ENCODE results near the gene CFL2. TPM values are rescaled to one million over a fixed set of nuclear protein-coding genes. Genes with fewer than 3 reads are reported as not detected.

CFL2 gene
- total and polyA plus RNA-seq, 11 donors: 381 to 1,097 (median 556) TPM

DNA sequence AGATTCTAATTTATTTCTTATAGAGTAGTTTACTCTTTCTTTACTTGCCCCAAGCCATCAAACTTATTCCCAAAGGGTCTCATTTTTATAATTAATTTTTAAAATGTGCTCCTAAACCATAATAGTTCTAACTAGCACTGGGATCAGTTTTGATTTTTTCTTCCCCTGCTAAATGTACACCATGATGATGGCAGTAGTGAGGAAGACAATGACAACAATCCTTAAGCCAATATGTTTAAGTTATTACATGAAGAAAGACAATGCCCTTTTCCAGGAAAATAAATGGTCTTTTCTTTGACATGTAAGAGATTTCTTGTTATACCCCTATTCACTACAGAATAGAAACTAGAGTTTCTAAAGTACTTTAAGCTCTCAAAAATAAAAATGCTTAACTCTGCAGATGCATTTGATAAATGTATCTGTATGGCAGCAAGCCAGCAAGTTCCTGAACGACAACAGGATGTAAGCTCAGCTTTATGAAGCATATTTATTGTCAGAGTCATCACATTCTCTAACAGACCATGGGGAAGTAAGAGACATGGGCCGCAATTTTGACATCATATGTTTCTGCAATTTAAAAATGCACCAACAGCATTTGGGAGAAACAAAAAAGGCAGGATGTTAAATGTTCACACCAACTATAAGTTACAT is 48.5 kb downstream of the CFL2 start:
- Histone ChIP-seq H3K4me3 (no peak overlapping the region), H3K9me3 (peaks cover 0 to 16% (median 0%) of the 10 kb centered on the region in 12 donors), H3K4me1 (peaks cover 0 to 25% (median 0%) of the 10 kb centered on the region in 12 donors), H3K27me3 (no peaks in the 10 kb centered on the region), H3K27ac (peak overlapping the region in 5 of 12 donors; percentile 3 to 93 (median 45)), H3K36me3 (no peaks in the 10 kb centered on the region)
- intact Hi-C loops (cut with DNase I): no loop called here
- peak in 3 of 4 donors; percentile 51 to 72 (median 64) for ATAC-seq
- TF ChIP-seq, protein P1, sequence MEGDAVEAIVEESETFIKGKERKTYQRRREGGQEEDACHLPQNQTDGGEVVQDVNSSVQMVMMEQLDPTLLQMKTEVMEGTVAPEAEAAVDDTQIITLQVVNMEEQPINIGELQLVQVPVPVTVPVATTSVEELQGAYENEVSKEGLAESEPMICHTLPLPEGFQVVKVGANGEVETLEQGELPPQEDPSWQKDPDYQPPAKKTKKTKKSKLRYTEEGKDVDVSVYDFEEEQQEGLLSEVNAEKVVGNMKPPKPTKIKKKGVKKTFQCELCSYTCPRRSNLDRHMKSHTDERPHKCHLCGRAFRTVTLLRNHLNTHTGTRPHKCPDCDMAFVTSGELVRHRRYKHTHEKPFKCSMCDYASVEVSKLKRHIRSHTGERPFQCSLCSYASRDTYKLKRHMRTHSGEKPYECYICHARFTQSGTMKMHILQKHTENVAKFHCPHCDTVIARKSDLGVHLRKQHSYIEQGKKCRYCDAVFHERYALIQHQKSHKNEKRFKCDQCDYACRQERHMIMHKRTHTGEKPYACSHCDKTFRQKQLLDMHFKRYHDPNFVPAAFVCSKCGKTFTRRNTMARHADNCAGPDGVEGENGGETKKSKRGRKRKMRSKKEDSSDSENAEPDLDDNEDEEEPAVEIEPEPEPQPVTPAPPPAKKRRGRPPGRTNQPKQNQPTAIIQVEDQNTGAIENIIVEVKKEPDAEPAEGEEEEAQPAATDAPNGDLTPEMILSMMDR (IDR thresholded peaks at IDR 0.05): no peak
- no peak for TF ChIP-seq POLR2A (IDR thresholded peaks at IDR 0.05)
- WGBS, 4 donors: 31 to 38% (median 37%) methylated on average over 2 of the region's 2 CpGs
- peak in 4 of 5 donors; percentile 37 to 68 (median 48) for DNase-seq

DNA sequence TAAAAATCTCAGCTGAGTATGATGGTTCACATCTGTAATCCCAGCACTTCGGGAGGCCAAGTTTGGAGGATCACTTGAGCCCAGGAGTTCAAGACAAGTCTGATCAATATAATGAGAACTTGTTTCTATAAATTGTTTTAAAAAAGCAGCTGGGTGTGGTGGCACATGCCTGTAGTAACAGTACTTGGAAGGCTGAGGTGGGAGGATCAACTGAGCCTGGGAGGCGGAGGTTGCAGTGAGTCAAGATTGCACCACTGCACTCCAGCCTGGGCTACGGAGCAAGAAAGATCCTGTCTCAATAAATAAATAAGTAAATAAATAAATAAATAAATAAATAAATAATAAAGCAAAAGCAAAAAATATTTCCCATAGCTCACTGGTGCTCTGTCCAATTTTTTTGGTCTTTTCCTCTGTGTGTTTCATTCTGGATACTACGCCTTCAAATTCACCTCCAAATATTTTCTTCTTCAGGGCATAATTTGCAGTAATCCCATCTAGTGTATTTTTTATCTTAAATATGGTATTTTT is 51.8 kb downstream of the CFL2 start:
- Histone ChIP-seq H3K9me3 (peaks cover 0 to 21% (median 0%) of the 10 kb centered on the region in 12 donors), H3K27me3 (no peaks in the 10 kb centered on the region), H3K36me3 (no peaks in the 10 kb centered on the region), H3K27ac (no peak overlapping the region), H3K4me3 (no peak overlapping the region), H3K4me1 (peaks cover 0 to 25% (median 0%) of the 10 kb centered on the region in 12 donors)
- ATAC-seq (no peak), DNase-seq (no peak)
- WGBS, 4 donors: 94 to 97% (median 95%) methylated on average over 4 of the region's 4 CpGs
- intact Hi-C loops (cut with DNase I): no loop called here
- TF ChIP-seq, protein P1 (IDR thresholded peaks at IDR 0.05): no peak
- TF ChIP-seq POLR2A (IDR thresholded peaks at IDR 0.05): no peak

DNA sequence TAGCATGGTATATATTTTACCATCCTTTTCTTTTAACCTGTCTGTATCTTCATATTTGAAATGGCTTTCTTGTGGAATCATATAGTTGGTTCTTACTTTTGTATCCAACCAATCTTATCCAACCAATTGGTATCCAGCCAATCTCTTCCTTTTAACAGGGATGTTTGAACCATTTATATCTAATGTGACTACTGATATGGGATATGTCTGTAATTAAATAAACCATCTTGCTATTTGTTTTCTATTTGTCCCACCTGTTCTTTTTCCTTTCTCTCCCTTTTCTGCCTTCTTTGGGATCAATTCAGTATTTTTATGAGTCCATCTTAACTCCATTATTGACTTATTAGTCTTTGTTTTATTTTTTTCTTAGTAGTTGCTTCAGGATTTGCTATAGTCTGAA is 53.6 kb downstream of the CFL2 start:
- intact Hi-C loops (cut with DNase I): no loop called here
- Histone ChIP-seq H3K36me3 (no peaks in the 10 kb centered on the region), H3K4me1 (peaks cover 0 to 9% (median 0%) of the 10 kb centered on the region in 12 donors), H3K27me3 (no peaks in the 10 kb centered on the region), H3K4me3 (no peak overlapping the region), H3K9me3 (peaks cover 0 to 21% (median 0%) of the 10 kb centered on the region in 12 donors), H3K27ac (no peak overlapping the region)
- TF ChIP-seq, protein P1 (IDR thresholded peaks at IDR 0.05): no peak
- no peak for TF ChIP-seq POLR2A (IDR thresholded peaks at IDR 0.05)
- ATAC-seq (no peak), DNase-seq (no peak)

Other genes with a start within 250 kb of the CFL2 start
- gene EAPP, start 174.9 kb downstream of the CFL2 start, total RNA-seq: 10 to 100 TPM; 11.4 to 28.5 (median 19.4) TPM
- 10 to 100 TPM; 19.8 to 22.2 TPM for gene EAPP, start 174.9 kb downstream of the CFL2 start, polyA plus RNA-seq
- gene SNX6, start 84.4 kb downstream of the CFL2 start, total RNA-seq: 100 to 1,000 TPM in 1 of 9 donors, 10 to 100 TPM in 8; 52.4 to 103 (median 64.3) TPM
- gene SNX6, start 84.4 kb downstream of the CFL2 start, polyA plus RNA-seq: 10 to 100 TPM; 13.4 to 84.1 TPM
- gene BAZ1A, start 160.8 kb upstream of the CFL2 start, total RNA-seq: 10 to 100 TPM in 2 of 9 donors, 1 to 10 TPM in 7; 3.8 to 20.3 (median 6.5) TPM
- gene BAZ1A, start 160.8 kb upstream of the CFL2 start, polyA plus RNA-seq: 1 to 10 TPM; 5.1 to 8.8 TPM